Stimulated activated CD8-positive, alpha-beta memory T cell treated with anti-CD3 and anti-CD28 coated beads, Interleukin-7, amount 100 ng/mL, for 4 hours (primary cell): Measurements from ENCODE around the gene DIAPH1.
"Not testable (repeated sequence)": the region's sequence is repeated elsewhere in the genome, so short reads cannot be mapped to it uniquely, and the experiment has no call there.

Experiments used
- DNase-seq, 2 donors: peaks; one replicate each; pipeline ENCODE4 v3.0.0-alpha.2; 2020; ENCODE audit warnings: low read depth in 2 of 2

DIAPH1 gene

DNA sequence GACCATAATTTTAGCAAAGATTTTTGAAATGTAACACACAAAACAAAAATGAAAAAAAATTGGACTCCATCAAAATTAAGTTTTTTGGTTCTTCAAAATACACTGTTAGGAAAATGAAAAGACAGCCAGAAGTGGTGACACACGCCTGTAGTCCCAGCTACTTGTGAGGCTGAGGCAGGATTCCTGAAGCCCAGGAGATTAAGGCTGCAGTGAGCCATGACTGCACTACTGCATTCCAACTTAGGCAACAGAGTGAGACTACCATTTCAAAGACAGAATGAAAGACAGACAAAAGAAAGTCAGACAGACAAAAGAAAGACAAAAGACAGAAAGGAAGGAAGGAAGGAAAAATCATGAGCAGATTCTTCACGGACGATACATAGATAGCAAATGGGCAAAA is 7.5 kb downstream of the DIAPH1 start:
- DNase-seq = no peak

DNA sequence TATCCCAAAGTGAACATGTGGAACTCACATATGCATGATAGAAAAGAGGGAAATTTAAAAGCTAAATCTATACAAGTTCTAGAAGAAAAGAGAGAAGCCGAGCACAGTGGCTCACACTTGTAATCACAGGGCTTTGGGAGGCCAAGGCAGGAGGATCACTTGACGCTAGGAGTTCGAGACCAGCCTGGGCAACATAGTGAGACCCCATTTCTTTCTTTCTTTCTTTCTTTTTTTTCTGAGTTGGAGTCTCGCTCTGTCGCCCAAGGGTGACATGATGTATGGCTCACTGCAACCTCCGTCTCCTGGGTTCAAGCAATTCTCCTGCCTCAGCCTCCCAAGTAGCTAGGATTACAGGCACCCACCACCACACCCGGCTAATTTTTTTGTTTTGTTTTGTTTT is 8.9 kb downstream of the DIAPH1 start:
- DNase-seq = not testable (repeated sequence)

DNA sequence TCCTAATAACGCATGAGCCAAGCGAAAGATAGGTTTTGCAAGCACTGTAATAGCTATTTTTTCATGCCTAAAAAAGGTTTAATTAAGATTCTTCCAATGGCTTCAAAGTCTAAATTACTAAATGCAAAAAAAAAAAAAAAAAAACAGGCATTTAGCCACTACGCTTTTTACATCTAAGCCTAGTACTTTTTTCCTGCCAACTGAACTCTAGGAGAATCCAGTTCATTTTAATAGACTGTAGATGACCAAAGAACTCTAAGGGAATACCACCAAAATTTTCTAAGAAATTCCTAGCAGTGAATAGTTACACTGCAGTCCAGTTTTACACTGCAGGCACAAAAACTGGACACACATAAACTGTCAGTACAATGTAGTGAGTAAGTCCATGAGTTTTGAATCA is 9.8 kb downstream of the DIAPH1 start:
- no peak for DNase-seq

DNA sequence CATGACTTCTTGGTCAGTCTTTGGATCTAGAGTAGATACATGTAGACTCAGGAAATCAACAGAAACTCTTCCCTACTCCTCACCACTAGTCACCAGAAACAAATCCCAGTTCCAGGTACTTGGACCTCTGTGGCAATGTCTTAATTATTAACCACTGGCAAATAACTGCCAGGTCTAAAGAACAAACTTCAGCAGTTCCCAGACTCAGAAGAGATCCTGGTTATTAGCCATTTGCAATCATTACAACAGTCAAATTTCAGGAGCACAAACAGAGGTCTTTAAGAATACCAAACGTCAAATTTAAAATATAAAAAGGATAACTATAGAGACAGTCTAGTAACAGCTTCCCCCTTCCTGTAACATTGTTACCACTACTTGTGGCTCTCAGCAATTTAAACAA is 10.2 kb downstream of the DIAPH1 start:
- no peak for DNase-seq

DNA sequence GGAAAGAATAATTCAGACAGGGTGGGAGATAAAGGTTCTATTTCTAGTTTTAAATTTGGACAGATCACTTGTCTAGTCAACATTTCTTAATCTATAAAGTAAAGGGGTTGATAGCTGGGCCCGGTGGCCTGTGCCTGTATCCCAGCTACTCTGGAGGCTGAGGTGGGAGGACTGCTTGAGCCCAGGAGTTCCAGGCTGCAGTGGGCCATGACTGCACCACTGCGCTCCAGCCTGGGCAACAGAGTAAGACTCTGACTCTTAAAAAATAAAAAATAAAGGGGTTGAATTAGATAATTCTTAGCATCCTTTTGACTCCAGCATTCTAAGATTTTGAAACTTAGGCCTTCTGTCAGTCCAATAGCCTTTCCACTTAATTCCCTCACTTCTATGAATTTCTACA is 10.8 kb downstream of the DIAPH1 start:
- DNase-seq = no peak

DNA sequence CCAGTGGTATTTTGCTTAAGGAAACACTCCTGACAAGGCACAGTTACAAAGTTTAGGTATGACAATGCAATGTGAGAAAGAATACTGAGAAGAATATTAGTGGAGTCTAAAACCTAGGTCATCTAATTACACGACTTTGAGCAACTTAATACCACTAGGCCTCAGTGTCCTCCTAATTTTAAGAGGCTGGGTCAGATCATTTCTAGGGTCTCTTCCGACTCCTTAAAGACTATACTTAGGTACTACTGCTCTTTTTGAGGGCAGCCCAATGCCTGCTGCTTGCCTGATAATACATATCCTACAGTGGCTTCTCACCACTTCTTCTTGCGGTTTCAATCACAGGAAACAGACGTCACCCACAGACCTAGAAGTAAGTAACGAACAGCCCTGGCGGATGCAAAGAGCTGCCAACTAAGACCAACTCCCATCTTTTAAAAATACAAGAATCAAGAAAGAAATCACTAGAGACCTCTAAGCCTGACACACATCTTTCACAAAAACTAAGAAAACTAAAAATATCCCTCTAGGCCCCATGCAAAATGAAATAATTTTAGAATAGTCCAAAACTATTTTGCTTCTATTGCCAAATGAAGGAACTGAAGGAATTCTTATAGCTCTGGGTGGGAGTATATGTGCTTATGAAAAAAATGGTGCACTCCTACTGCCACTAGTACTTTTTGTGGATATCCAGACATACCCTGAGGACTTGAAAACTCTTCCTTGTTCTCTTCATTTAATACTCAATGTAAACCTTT is 13.1 kb downstream of the DIAPH1 start:
- DNase-seq = peak; percentile 54 to 74

DNA sequence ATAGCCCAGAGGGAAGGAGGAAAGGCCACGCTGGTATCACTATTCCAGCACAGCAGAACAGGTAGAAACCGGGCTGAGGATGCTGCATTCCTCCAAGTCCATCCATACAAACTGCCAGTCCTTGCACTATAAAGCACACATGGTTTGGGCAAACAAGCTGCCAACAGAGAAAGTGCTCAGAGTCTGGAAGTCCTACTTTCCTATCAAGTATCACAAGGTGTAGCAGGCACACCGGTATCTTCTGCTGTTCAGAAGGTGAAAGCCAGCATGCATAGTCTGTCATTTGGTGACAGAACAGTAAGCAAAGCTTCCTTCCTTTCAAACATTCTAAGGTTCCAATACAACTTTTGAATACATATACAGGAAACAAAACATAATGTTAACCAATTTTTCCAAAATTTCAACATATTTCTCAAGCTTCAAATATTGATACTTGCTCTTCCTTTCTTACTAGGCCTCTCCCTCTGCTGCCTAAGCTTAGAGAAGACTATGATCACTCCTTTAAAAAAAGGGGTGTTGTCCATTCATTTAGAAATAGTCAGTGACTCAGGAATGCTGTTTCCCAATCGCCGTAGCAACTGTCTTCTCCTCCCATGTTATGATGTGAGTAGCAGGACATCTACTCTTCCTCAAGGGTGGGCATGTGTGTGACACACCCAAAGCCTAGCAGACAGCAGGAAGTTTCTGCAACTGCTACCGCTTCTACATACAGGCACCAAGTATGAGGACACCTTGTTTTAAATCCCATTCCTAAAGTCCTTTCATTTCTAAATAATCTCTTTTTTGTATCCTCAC is 14.7 kb downstream of the DIAPH1 start:
- no peak for DNase-seq

DNA sequence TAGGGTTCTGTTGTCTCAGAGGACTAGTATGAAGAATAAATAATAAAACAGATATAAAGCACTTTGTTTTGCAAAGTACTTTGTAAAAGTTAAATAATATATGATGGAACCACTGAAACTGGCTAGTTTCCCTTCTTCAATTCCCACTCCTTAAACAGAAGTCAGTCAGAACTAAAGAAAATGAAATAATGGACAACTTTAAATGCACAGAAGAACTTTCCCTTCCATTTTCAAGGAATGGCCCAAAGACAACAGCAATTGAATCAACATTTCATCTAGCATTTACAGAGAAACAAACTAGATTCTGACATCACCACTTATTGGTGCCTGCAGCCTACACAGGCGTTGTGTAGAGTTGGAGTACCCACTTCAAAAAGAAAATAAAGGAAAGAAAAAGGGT is 16.2 kb downstream of the DIAPH1 start:
- DNase-seq = no peak

DNA sequence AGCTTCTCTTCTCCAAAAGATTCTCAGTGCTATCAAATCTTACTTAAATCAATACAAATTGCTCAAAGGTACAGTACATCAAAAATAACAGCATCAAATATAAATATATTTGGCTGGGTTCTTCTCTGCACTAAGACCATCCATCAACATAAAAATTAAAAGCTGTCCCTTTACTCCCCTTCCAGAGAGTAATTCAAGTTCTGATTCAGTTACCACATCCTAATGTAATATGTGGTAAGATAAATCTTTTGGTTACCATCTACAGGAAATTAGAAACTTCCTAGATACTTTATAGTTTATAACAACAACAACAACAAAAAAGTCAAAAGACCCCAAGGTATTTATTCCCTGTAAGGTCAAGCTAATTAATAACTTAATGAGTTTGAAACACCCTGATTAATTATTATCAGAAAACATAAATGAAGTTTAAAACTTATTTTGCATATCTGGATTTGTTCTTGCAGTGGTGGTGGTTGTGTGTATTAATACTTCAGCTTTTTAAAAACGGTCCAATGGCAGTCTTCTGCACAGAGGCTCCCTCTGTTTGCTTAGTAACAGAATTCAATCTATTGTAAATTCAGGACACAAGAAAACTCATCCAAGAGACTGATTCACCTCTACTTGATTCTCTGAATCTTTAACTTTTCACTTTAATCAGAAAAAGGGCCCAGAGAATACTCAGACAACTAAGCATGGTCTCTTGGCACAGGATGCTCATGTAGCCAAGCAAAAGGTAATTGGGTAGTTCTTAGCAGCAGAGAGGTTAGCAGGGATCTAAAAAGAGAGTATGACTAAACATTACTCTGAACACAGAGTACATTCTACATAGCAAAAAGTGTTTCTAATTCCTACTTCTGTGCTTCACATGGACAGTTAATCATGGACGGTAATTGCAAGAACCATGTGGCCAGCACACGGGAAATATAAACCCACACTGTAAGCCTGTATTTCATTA is 20.1 kb downstream of the DIAPH1 start:
- DNase-seq = no peak

DNA sequence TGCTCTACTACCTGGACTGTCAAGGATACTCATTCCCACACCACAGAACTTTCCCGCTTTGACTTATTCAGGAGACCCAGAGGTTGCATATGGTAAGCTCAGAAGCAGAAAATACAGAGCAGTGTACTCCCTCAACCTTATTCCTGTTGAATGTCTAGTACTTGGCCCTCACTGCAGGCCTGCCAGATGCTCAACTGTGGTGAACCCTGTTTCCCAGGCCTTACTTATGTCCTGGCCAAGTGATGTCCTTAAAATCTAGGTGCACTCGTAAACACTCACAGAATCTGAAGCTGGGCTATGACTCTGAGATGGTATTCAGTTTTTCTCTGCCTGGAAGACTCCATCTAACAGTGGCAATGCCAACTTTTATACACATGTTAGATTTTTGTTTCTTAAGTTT is 21.0 kb downstream of the DIAPH1 start:
- no peak for DNase-seq

DNA sequence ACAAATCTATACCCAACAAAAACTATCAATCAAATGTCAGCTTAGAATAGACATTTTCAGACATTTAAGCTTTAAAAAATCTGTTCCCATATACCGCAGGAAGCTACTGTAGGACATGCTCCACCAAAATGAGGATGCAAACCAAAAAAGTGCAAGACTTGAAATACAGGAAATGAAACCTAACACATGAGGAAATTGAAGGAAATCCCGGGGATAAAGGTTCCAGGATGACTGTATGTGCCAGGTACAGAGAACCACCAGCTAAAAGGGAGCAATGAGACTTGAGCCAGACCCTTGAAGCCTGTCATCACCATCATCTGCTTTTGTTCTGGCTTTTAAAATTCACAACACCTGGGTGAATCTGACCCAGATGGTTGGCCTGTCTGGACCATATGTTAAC is 21.4 kb downstream of the DIAPH1 start:
- no peak for DNase-seq

DNA sequence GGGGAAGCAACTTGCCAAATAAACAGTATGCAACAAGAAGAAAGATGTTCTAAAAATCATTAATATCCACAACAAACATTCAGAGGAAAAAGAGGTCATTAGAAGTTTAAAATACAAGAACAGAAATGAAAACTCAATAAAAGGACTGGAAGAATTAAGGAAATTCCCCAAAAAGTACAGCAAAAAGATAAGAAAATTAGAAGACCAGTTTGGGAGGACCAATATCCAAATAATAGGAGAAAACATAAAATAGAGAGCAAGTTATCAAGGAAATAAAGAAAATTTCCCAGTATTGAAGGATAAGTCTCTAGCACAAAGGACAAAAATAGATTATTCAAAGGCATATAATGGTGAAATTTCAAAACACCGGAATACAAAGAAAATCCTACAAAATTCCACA is 21.9 kb downstream of the DIAPH1 start:
- DNase-seq = no peak

DNA sequence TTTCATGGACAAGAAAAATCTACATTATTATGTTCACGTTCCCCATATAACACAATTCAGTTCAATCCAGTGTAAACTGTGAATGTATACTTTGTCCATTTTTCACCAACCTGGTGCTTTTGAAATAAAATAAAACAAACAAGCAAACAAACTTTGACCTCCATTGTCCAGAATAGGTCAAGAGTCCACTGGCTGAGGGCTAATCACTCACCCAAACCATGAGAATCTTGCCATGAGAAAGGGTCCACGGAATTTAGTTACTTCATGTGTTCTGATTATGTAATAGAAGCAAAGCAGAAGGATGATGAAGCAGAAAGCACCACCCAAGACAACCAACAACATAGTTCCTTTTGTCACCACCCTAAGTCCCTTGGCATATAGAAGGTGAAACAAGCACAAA is 28.7 kb downstream of the DIAPH1 start:
- DNase-seq = no peak

DNA sequence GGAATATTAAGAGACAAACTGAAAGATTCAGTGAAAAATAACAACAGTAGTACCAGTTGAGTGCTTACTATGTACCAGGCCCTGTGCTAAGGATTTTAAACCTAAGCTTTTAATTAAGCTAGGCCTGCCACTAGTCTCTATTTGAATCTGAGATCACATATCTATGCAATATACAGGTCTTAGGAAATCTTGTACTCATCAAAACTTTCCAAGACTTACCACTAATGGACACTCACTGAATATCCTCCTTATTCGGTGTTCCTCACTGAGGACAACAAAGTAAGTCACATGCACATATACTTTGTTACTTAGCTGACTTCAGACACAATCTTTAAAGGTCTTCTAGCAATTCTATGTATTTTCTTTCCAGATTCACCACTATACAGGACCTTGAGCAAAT is 32.6 kb downstream of the DIAPH1 start:
- DNase-seq = no peak

DNA sequence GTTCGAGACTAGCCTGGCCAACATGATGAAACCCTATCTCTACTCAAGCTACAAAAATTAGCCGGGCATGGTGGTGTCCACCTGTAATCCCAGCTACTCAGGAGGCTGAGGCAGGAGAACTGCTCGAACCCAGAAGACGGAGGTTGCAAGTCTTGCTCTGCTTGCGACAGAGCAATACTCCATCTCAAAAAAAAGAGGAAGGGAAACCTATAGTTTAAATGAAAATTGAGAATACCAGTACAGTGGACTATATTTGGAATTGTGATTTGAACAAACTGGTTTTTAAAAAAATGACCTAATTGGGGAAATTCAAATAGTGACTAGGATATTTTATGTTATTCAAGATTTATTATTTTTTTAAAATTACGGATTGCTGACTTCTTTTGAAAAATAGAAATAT is 33.2 kb downstream of the DIAPH1 start:
- DNase-seq = no peak

DNA sequence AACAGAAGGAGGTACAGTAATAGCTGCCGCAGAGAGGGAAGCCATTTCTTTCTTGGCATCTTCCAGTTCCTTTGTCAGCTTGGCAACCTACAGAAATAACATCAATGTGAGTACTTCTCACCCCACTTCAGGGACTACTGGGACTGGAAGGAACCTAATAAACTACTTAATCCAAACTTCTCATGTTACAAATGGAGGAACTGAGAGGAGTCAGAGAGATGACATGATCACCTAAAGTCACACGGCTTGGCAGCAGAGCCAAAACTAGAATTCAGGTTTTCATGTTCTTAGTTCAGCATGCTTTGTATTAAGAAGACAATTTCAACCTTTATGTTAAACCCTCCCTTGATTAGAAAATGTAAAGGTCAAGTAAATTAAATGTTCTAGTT is 44.7 kb downstream of the DIAPH1 start:
- DNase-seq = no peak

DNA sequence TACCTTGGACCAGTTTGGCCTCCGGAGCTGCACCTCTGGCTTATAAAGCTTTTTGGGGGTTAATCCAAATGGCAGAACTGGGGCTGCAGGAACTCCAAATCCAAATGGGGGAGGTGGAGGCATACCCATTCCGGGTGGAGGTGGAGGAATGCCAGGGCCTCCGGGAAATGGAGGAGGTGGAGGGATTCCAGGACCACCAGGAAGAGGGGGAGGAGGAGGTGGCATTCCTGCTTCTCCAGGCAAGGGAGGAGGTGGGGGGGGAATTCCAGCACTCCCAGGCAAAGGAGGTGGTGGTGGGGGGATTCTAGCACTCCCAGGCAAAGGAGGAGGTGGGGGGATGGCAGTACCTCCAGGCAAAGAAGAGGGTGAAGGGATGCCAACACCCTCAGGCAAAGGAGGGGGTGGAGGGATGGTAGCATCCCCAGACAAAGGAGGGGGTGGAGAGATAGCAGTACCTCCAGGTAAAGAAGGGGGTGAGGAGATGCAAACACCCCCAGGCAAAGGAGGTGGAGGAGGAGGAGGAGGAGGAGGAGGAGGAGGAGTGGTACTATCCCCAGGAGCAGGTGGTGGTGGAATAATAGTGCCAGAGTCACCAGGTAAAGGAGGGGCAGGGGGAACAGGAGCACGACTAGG is 45.2 kb downstream of the DIAPH1 start:
- DNase-seq = no peak

DNA sequence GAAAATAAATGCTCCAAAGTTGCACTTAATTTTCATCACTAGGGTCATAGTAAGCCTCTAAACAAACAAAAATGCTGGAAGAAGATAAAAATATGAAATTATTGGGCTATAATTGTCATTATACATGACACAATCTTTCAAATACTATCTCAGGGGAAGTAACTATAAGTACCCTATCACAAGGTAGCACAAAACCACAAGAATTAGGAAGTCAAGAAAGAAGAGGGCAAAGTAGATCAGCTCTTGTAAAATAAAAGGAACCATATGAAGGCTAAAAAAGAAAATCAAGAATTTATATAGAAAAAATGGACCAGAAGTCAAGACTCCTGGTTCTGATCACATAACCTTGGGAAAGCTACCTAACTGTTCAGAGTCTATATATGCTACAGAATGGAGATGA is 48.1 kb downstream of the DIAPH1 start:
- no peak for DNase-seq

DNA sequence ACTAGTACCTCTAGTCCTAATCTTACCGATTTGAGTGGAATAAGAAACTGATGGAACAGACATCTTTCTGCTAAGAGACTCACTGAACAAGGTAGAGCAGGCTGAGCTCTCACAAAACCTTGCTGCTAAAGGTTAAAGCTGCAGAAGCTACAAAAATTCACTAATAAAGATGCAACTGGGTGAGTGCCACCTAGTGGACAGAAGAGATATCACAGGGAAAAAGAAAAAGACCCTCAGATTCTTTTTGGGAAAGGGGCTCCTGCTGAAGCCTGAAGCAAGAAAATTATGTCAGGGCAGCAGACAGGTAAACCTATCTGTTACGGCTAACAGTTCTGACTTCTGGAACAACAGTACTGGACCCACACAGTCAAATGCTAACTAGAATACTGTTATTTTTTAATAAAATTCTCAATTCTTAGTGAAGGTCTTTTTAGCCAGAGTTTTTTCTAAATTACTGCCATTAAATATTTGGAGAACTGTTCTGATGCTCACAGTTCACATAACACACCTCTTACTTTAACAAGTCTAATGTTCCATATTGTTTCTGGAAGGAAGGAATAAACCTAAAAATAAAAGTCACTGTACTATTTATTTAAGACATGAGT is 51.2 kb downstream of the DIAPH1 start:
- DNase-seq = no peak

DNA sequence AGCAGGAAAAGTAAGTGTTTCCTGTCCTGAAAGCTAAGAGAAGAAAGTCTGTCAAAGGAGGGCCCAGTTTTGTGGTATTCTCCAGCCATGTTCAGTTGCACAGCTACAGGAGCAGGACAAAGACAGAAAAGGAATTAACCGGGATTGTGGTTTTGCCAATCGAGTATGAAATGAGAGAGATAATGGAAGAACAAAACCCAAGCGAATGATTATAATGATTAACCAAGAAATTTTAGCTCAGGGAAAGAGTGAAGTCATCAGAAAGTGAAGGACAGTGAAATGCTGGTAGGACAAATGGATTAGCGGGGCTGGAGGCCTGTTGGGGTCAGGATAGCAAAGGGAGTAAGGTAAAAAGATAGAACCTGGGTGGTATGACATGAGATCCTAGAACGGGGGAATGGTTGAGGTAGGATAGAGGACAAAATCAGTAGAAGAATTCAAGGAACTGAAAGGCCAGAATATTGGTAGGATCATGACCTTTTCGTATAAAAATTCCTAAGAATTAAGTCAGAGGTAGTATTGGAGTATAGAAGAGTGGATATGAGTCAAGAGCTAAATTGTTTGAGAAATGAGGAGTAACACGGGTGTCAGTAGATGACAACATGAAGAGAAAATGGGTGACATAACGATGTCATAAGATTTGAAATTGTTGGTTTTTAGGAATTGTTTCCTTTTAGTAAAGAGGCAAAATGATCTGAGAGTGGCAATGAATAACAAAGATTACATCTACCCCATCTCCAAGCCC is 52.8 kb downstream of the DIAPH1 start:
- DNase-seq = no peak

DNA sequence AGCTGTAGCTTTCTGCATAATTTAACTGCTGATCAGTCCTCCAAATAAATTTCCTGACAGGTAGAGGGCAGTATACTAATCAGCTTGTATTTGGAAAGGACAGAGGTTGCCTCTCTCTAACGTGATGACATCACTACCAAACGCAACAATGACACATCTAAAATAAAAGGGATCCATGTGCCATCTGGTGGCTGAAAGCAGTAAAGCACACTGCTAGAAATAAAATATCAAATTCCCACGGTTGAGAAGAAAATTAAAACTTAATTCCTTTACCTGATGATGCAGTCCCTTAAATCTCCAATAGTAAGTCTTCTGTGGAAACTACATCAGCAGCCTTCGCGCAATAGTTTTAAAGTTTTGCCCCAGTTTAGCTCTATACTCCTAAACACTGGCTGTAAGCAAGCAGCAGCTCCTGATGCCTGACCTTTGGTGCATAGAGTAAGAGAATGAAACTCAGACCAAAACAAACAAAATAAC is 54.5 kb downstream of the DIAPH1 start:
- DNase-seq = peak; percentile 8 to 50
